ENCODE data around the gene IL5RA. TPM values are rescaled to one million over a fixed set of nuclear protein-coding genes. Genes with fewer than 3 reads are reported as not detected.

The IL5RA gene
- total RNA-seq, result not detected

GRCh38 chr3:3110299-3110630, at the start of gene IL5RA:
IL5RA (minus strand) TSS chr3:3110374; CDS start chr3:3104984, 5,390 bp downstream.
- no peak for TF ChIP-seq CTCF (IDR thresholded peaks at IDR 0.05)
- Mint-ChIP-seq H3K4me1 (ENCODE audit: low read depth) (peaks cover 6% of the 10 kb centered on the region), H3K36me3 (ENCODE audit: low read depth) (no peaks in the 10 kb centered on the region), H3K9me3 (no peaks in the 10 kb centered on the region), H3K27ac (no peak within 1 kb of the TSS), H3K27me3 (peaks cover 4% of the 10 kb centered on the region), H3K4me3 (no peak within 1 kb of the TSS)
- intact Hi-C loops (cut with micrococcal nuclease), result no loop called here
- POLR2A ChIA-PET, result no interaction called here
- peak; percentile 30 for ATAC-seq
- DNase-seq, result no peak
- CTCF ChIA-PET, result no interaction called here

GRCh38 chr3:3157484-3157883, 47.3 kb upstream of the IL5RA start:
- Mint-ChIP-seq H3K4me1 (ENCODE audit: low read depth) (peaks cover 25% of the 10 kb centered on the region), H3K36me3 (ENCODE audit: low read depth) (peaks cover 59% of the 10 kb centered on the region)
- POLR2A ChIA-PET, result interaction anchor here (0.8 to 1.7 kb wide), 2 partner anchors 24 to 30 kb away, joined by 3 to 7 read pairs; no protein-coding TSS in a partner anchor

GRCh38 chr3:3154879-3155610, 44.9 kb upstream of the IL5RA start:
- DNase-seq (no peak), ATAC-seq (no peak)
- ChIA-PET CTCF (interaction anchor here (0.7 to 1.8 kb wide), 4 partner anchors 15 to 22 kb away, joined by 3 to 6 read pairs (median 3); no protein-coding TSS in a partner anchor), POLR2A (interaction anchor here (1.7 kb wide), 1 partner anchor 19 kb away, joined by 4 read pairs; no protein-coding TSS in a partner anchor)
- H3K9me3 Mint-ChIP-seq, result no peaks in the 10 kb centered on the region
- H3K27ac Mint-ChIP-seq, result peak overlapping the region; percentile 68
- TF ChIP-seq CTCF (IDR thresholded peaks at IDR 0.05), result no peak
- peaks cover 24% of the 10 kb centered on the region for H3K4me1 Mint-ChIP-seq (ENCODE audit: low read depth)
- H3K27me3 Mint-ChIP-seq, result no peaks in the 10 kb centered on the region
- intact Hi-C loops (cut with micrococcal nuclease), result no loop called here
- peaks cover 65% of the 10 kb centered on the region for H3K36me3 Mint-ChIP-seq (ENCODE audit: low read depth)
- H3K4me3 Mint-ChIP-seq, result no peak overlapping the region

More at GRCh38 chr3:3157484-3157883, 47.3 kb upstream of the IL5RA start:
- Mint-ChIP-seq H3K27me3 (no peaks in the 10 kb centered on the region), H3K27ac (peak overlapping the region; percentile 47), H3K4me3 (no peak overlapping the region), H3K9me3 (no peaks in the 10 kb centered on the region)
- intact Hi-C loops (cut with micrococcal nuclease), result no loop called here
- no peak for TF ChIP-seq CTCF (IDR thresholded peaks at IDR 0.05)
- ATAC-seq, result no peak
- no peak for DNase-seq
- CTCF ChIA-PET, result interaction anchor here (1.1 to 4.0 kb wide), 3 partner anchors 14 to 168 kb away, joined by 3 to 29 read pairs (median 3); no protein-coding TSS in a partner anchor

GRCh38 chr3:3151513-3151912, 41.3 kb upstream of the IL5RA start:
- peaks cover 27% of the 10 kb centered on the region for H3K4me1 Mint-ChIP-seq (ENCODE audit: low read depth)
- H3K9me3 Mint-ChIP-seq, result no peaks in the 10 kb centered on the region
- POLR2A ChIA-PET, result no interaction called here
- H3K4me3 Mint-ChIP-seq, result no peak overlapping the region
- peaks cover 55% of the 10 kb centered on the region for H3K36me3 Mint-ChIP-seq (ENCODE audit: low read depth)
- DNase-seq (no peak), ATAC-seq (no peak)
- CTCF ChIA-PET, result interaction anchor here (1.1 to 1.3 kb wide), 2 partner anchors 10 to 19 kb away, joined by 3 read pairs; no protein-coding TSS in a partner anchor
- H3K27ac Mint-ChIP-seq, result peak overlapping the region; percentile 57
- intact Hi-C loops (cut with micrococcal nuclease), result no loop called here
- no peak for TF ChIP-seq CTCF (IDR thresholded peaks at IDR 0.05)
- no peaks in the 10 kb centered on the region for H3K27me3 Mint-ChIP-seq

GRCh38 chr3:3149560-3149959, 39.4 kb upstream of the IL5RA start:
- ChIA-PET POLR2A (interaction anchor here (0.7 kb wide), 1 partner anchor 10 kb away, joined by 3 read pairs; no protein-coding TSS in a partner anchor), CTCF (no interaction called here)
- Mint-ChIP-seq H3K27me3 (no peaks in the 10 kb centered on the region), H3K4me3 (no peak overlapping the region), H3K27ac (peak overlapping the region; percentile 70), H3K4me1 (ENCODE audit: low read depth) (peaks cover 26% of the 10 kb centered on the region), H3K36me3 (ENCODE audit: low read depth) (peaks cover 61% of the 10 kb centered on the region), H3K9me3 (no peaks in the 10 kb centered on the region)
- DNase-seq, result no peak
- intact Hi-C loops (cut with micrococcal nuclease), result no loop called here
- ATAC-seq, result no peak
- no peak for TF ChIP-seq CTCF (IDR thresholded peaks at IDR 0.05)
